GM12878 (cell line): ENCODE measurements around the gene CHKA. TPM values are rescaled to one million over a fixed set of nuclear protein-coding genes. Genes with fewer than 3 reads are reported as not detected.
A peak's percentile ranks its signal among the peaks of the same experiment; 100 is the strongest.

Experiments used
- ATAC-seq: fragments of 200-7000 bp; cut with Tn5 transposase; 3 replicates; pipeline ENCODE4 v1.9.1; 2020; ENCODE audit warnings: mild to moderate bottlenecking, moderate library complexity
- BruUV-seq: library from RNA; stranded (reverse); fragments of 400-500 nt; replicated peaks from 2 replicates; lab custom pipeline; 2021; lab: Mats Ljungman, UMichigan
- CTCF ChIA-PET: fragments of 300-600 bp; sonication (Branson Sonifier 250); formaldehyde crosslinking; extraction: SDS; loops from one replicate; lab custom pipeline; 2021; ENCODE audit warnings: inconsistent platforms; lab: Yijun Ruan, JAX
- POLR2A ChIA-PET: fragments of 350-600 bp; formaldehyde crosslinking; extraction: SDS; loops from one replicate; lab custom pipeline; 2021; ENCODE audit warnings: inconsistent platforms; lab: Charles Lee
- RAD21 ChIA-PET: fragments of 300-600 bp; sonication (Branson Sonifier 250); formaldehyde crosslinking; loops from one replicate; lab custom pipeline; 2023; ENCODE audit warnings: antibody characterized with exemption; ENCODE audit not compliant: unreplicated experiment; lab: Charles Lee
- SMC1A ChIA-PET: fragments of 300-600 bp; sonication (Branson Sonifier 250); formaldehyde crosslinking; loops from one replicate; lab custom pipeline; 2023; ENCODE audit not compliant: unreplicated experiment, uncharacterized antibody; lab: Charles Lee
- DNase-seq: peaks from one replicate; pipeline ENCODE4 v3.0.0-alpha.2; 2011; ENCODE audit warnings: low read depth, low spot score
- FAIRE-seq: peaks from 3 replicates; lab custom pipeline; 2011; peaks lifted over from hg19 to GRCh38; lab: Jason Lieb, UNC
- H2AFZ ChIP-seq: 2 replicates; pipeline ENCODE4 v1.6.0; 2011; ENCODE audit warnings: low read depth, low read length, control low read depth; ENCODE audit not compliant: control insufficient read depth
- H3K27ac ChIP-seq: 2 replicates; pipeline ENCODE4 v1.5.1; 2011; ENCODE audit warnings: control low read depth; ENCODE audit not compliant: control insufficient read depth, insufficient read depth
- H3K27me3 ChIP-seq, 2 experiments: replicated peaks in 1 of 2; 2 replicates each; pipeline versions ENCODE4 v1.6.0 to v1.6.1; 2011; ENCODE audit warnings: low read length in 1 of 2; ENCODE audit not compliant: control insufficient read depth in 2 of 2, insufficient read depth in 2 of 2
- H3K36me3 ChIP-seq, 2 experiments: 2 replicates each; pipeline ENCODE4 v1.5.1; 2011; ENCODE audit warnings: low read length in 1 of 2; ENCODE audit not compliant: control insufficient read depth in 2 of 2, insufficient read depth in 2 of 2
- H3K4me1 ChIP-seq: 2 replicates; pipeline ENCODE4 v1.6.1; 2011; ENCODE audit warnings: mild to moderate bottlenecking, low read length, moderate library complexity, mixed read lengths; ENCODE audit not compliant: control insufficient read depth, insufficient read depth
- H3K4me2 ChIP-seq: 2 replicates; pipeline ENCODE4 v1.6.0; 2011; ENCODE audit warnings: control low read depth; ENCODE audit not compliant: control insufficient read depth, insufficient read depth
- H3K4me3 ChIP-seq: fragments of 200-600 bp; sonication (generic); 2 replicates; pipeline ENCODE4 v1.5.1; 2016
- H3K79me2 ChIP-seq: 2 replicates; pipeline ENCODE4 v1.6.0; 2011; ENCODE audit warnings: low read length; ENCODE audit not compliant: control insufficient read depth, insufficient read depth
- H3K9ac ChIP-seq: 2 replicates; pipeline ENCODE4 v1.8.0; 2011; ENCODE audit warnings: low read length, control low read depth, mixed read lengths; ENCODE audit not compliant: control insufficient read depth, insufficient read depth
- H3K9me3 ChIP-seq: replicated peaks from 3 replicates; pipeline ENCODE4 v1.5.1; 2011; ENCODE audit warnings: mild to moderate bottlenecking, low read length; ENCODE audit not compliant: control insufficient read depth, insufficient read depth
- H4K20me1 ChIP-seq: 2 replicates; pipeline ENCODE4 v1.6.0; 2011; ENCODE audit not compliant: control insufficient read depth, insufficient read depth
- CEBPZ ChIP-seq: fragments of 150-350 bp; IDR thresholded peaks from 2 replicates; pipeline ENCODE4 v1.6.1; 2016; ENCODE audit warnings: low read depth, low read length
- YY1 ChIP-seq: IDR thresholded peaks from 2 replicates; pipeline ENCODE4 v1.6.1; 2011; ENCODE audit warnings: low read depth, mild to moderate bottlenecking, low read length
- ZNF217 ChIP-seq: fragments of 450-650 bp; IDR thresholded peaks from 2 replicates; pipeline ENCODE4 v1.6.1; 2017; ENCODE audit warnings: antibody characterized with exemption, mild to moderate bottlenecking
- ZNF384 ChIP-seq: IDR thresholded peaks from 2 replicates; pipeline ENCODE4 v1.6.1; 2012; ENCODE audit warnings: low read depth, mild to moderate bottlenecking, low read length, improper control_type of control experiment, borderline replicate concordance
- WGBS: methylation state at CpG from one replicate; pipeline ENCODE4 v1.1.6; 2016; ENCODE audit warnings: low lambda C conversion rate; ENCODE audit not compliant: insufficient replicate concordance, insufficient coverage; ENCODE audit errors: missing lambda C conversion rate; 5-methylcytosine and 5-hydroxymethylcytosine counted together
- in situ Hi-C: fragments of 300-500 bp; cut with MboI; formaldehyde crosslinking; loops from 9 replicates; pipeline ENCODE4 v1.14.3; 2018; ENCODE audit warnings: mixed read lengths
- intact Hi-C: fragments of 100-400 bp; cut with micrococcal nuclease; formaldehyde crosslinking; loops from one replicate; pipeline ENCODE4 v1.14.2; 2022; ENCODE audit not compliant: unreplicated experiment
- polyA plus RNA-seq, 11 experiments: library from polyadenylated mRNA; depleted of rRNA in 4 of 11; unstranded in 6 of 11; stranded (reverse) in 5 of 11; fragments of >200 nt; fragmentation: Nextera tagmentation in 4 of 11; fragmentation: Illumina TruSeq in 1 of 11; extraction: Ambion mirVana in 4 of 11; extraction: Trizol in 1 of 11; gene quantifications; 1 replicate in 1 of 11; 2 replicates in 10 of 11; pipeline versions ENCODE4 v1.2.1 to v1.2.3, GENCODE V29; 2011 to 2016; ENCODE audit warnings: inconsistent platforms in 2 of 11, missing spikeins in 2 of 11, low read depth in 1 of 11
- total RNA-seq, 4 experiments: library from RNA; depleted of rRNA in 3 of 4; stranded (reverse); fragments of >200 nt in 3 of 4; fragmentation: Illumina TruSeq in 1 of 4; extraction: Trizol in 1 of 4; gene quantifications; 2 replicates each; pipeline versions ENCODE4 v1.2.1 to v1.2.3, GENCODE V29; 2013 to 2021
- TF ChIP-seq, protein P1 (sequence below): fragments of 450-650 bp; IDR thresholded peaks from 2 replicates; pipeline ENCODE4 v1.6.1; 2017; ENCODE audit warnings: mild to moderate bottlenecking

The CHKA gene
- total and polyA plus RNA-seq, 10 of the 15 experiments (the other 5 are each of a cell fraction or from before 2014, with no cell fraction given), result 5.2 to 29.2 (median 21.2) TPM

DNA sequence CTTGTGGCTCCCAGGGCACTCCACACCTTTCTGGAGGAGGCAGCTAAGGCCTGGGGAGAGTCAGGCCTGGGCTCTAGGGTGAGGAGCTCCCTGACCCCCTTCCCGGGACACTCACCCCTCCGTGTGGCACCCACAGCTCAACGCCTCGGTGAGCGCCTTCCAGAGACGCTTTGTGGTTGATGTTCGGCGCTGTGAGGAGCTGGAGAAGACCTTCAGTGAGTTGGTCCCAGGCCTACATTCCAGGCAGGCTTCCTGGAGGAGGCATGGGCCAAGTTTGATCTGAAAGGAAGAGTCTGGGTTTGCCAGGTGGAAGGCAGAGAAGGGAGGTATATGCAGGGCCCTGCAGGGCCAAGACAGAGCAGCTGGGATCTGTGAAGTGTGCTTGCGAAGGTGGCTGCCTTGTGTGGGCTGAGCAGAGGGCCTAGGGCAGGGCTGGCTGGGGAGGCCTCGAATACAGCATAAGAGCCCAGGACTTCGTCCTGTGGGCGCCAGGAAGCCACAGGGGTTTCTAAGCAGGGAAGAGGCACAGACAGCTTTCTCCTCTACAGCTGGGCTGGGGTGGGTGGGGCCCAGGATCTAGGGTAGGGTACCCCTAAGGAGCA, 79.5 kb downstream of the CHKA start:
- H4K20me1 ChIP-seq, result no peaks in the 10 kb centered on the region; the same call in 1 of the 2 replicates
- FAIRE-seq (no peak), DNase-seq (no peak), ATAC-seq (no peak)
- peak overlapping the region; percentile 91 for H3K27ac ChIP-seq
- ChIA-PET POLR2A (interaction anchor here (0.6 to 3.4 kb wide), 8 partner anchors 11 to 232 kb away, joined by 3 to 21 read pairs (median 4); partner anchors contain the start of gene NDUFS8), SMC1A (interaction anchor here (0.8 to 3.0 kb wide), 4 partner anchors 11 to 76 kb away, joined by 3 to 19 read pairs (median 4); partner anchors contain the start of gene NDUFS8), RAD21 (interaction anchor here (1.3 to 4.3 kb wide), 3 partner anchors 10 to 77 kb away, joined by 3 to 23 read pairs (median 4); partner anchors contain the start of gene ALDH3B1), CTCF (interaction anchor here (1.0 to 1.6 kb wide), 3 partner anchors 10 to 48 kb away, joined by 3 read pairs; partner anchors contain the start of gene NDUFS8)
- intact Hi-C loops, result no loop called here
- no peaks in the 10 kb centered on the region for H3K9me3 ChIP-seq
- in situ Hi-C loops, result no loop called here
- H3K4me3 ChIP-seq, result peak overlapping the region; percentile 99
- peak overlapping the region; percentile 79; the same call in 1 of the 2 replicates for H3K9ac ChIP-seq
- H3K36me3 ChIP-seq, result peaks cover 5 to 24% of the 10 kb centered on the region in 2 experiments; a peak in 3 of 4 replicates
- no peaks in the 10 kb centered on the region for H3K27me3 ChIP-seq
- 82% methylated on average over 12 of the region's 12 CpGs for WGBS
- H3K79me2 ChIP-seq, result peaks cover 46% of the 10 kb centered on the region
- H2AFZ ChIP-seq, result no peak overlapping the region
- peak overlapping the region; percentile 84 for H3K4me2 ChIP-seq
- peaks cover 13% of the 10 kb centered on the region for H3K4me1 ChIP-seq
- no peak for TF ChIP-seq ZNF217
- TF ChIP-seq YY1, result no peak
- TF ChIP-seq, protein P1, sequence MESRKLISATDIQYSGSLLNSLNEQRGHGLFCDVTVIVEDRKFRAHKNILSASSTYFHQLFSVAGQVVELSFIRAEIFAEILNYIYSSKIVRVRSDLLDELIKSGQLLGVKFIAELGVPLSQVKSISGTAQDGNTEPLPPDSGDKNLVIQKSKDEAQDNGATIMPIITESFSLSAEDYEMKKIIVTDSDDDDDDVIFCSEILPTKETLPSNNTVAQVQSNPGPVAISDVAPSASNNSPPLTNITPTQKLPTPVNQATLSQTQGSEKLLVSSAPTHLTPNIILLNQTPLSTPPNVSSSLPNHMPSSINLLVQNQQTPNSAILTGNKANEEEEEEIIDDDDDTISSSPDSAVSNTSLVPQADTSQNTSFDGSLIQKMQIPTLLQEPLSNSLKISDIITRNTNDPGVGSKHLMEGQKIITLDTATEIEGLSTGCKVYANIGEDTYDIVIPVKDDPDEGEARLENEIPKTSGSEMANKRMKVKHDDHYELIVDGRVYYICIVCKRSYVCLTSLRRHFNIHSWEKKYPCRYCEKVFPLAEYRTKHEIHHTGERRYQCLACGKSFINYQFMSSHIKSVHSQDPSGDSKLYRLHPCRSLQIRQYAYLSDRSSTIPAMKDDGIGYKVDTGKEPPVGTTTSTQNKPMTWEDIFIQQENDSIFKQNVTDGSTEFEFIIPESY, result no peak
- TF ChIP-seq CEBPZ, result no peak
- TF ChIP-seq ZNF384, result no peak
- BruUV-seq, result no TSS peak
